Naive thymus-derived CD4-positive, alpha-beta T cell (primary cell): Measurements from ENCODE around the gene JUN. TPM values are rescaled to one million over a fixed set of nuclear protein-coding genes. Genes with fewer than 3 reads are reported as not detected.
A peak's percentile ranks its signal among the peaks of the same experiment; 100 is the strongest.

Source experiments
- ATAC-seq: fragments of 150-1000 bp; cut with Tn5 transposase; 2 replicates; pipeline ENCODE4 v1.10.0; 2021; ENCODE audit warnings: mild to moderate bottlenecking, moderate library complexity
- CTCF ChIA-PET: fragments of 350-600 bp; sonication (Branson Sonifier 250); formaldehyde crosslinking; loops from one replicate; lab custom pipeline; 2021; ENCODE audit warnings: antibody characterized with exemption; lab: Charles Lee
- POLR2A ChIA-PET: fragments of 350-600 bp; sonication (Branson Sonifier 250); formaldehyde crosslinking; loops from one replicate; lab custom pipeline; 2021; ENCODE audit warnings: antibody characterized with exemption, inconsistent platforms; lab: Charles Lee
- DNase-seq, 9 donors: peaks; one replicate each; pipeline versions ENCODE4 v3.0.0 to v3.0.0-alpha.2; 2020 to 2022; ENCODE audit warnings: mixed read lengths in 1 of 9
- H3K27ac ChIP-seq: one replicate; pipeline ENCODE4 v1.7.0; 2013; ENCODE audit warnings: mild to moderate bottlenecking, low read depth, low read length, moderate library complexity
- H3K27me3 ChIP-seq, 2 donors: one replicate each; pipeline ENCODE4 v1.7.0; 2013; ENCODE audit warnings: low read length in 2 of 2, mild to moderate bottlenecking in 2 of 2, moderate library complexity in 2 of 2; ENCODE audit not compliant: control insufficient read depth in 2 of 2, insufficient read depth in 2 of 2
- H3K36me3 ChIP-seq, 3 experiments: 1 replicate in 2 of 3; 2 replicates in 1 of 3; pipeline ENCODE4 v1.7.0; 2013; ENCODE audit warnings: low read length in 3 of 3, mild to moderate bottlenecking in 3 of 3, moderate library complexity in 1 of 3; ENCODE audit not compliant: insufficient read depth in 3 of 3, control insufficient read depth in 2 of 3
- H3K4me1 ChIP-seq, 2 donors: one replicate each; pipeline ENCODE4 v1.7.0; 2013; ENCODE audit warnings: low read length in 2 of 2, mild to moderate bottlenecking in 2 of 2, moderate library complexity in 1 of 2; ENCODE audit not compliant: control insufficient read depth in 2 of 2, insufficient read depth in 2 of 2
- H3K4me3 ChIP-seq: 2 replicates; pipeline ENCODE4 v1.7.0; 2013; ENCODE audit warnings: mild to moderate bottlenecking, low read length
- H3K9me3 ChIP-seq, 3 experiments: 1 replicate in 2 of 3; 2 replicates in 1 of 3; pipeline ENCODE4 v1.7.0; 2013; ENCODE audit warnings: low read length in 3 of 3; ENCODE audit not compliant: control insufficient read depth in 2 of 3
- H3K27ac Mint-ChIP-seq, 9 donors: one replicate each; pipeline ENCODE4 v1.8.0; 2020 to 2022; ENCODE audit warnings: mixed read lengths in 9 of 9, mild to moderate bottlenecking in 8 of 9, moderate library complexity in 5 of 9, inconsistent platforms in 2 of 9
- H3K27me3 Mint-ChIP-seq, 5 donors: one replicate each; pipeline ENCODE4 v1.8.0; 2021 to 2022; ENCODE audit warnings: mixed read lengths in 5 of 5, mild to moderate bottlenecking in 1 of 5
- H3K36me3 Mint-ChIP-seq, 5 donors: one replicate each; pipeline ENCODE4 v1.8.0; 2020 to 2022; ENCODE audit warnings: mixed read lengths in 5 of 5, mild to moderate bottlenecking in 3 of 5, inconsistent platforms in 1 of 5
- H3K4me1 Mint-ChIP-seq, 7 donors: one replicate each; pipeline ENCODE4 v1.8.0; 2020 to 2022; ENCODE audit warnings: mixed read lengths in 7 of 7, mild to moderate bottlenecking in 3 of 7, inconsistent platforms in 1 of 7
- H3K4me3 Mint-ChIP-seq, 10 donors: one replicate each; pipeline ENCODE4 v1.8.0; 2020 to 2022; ENCODE audit warnings: mild to moderate bottlenecking in 10 of 10, mixed read lengths in 10 of 10, moderate library complexity in 6 of 10, inconsistent platforms in 2 of 10
- H3K9me3 Mint-ChIP-seq, 11 donors: one replicate each; pipeline ENCODE4 v1.8.0; 2020 to 2022; ENCODE audit warnings: mixed read lengths in 11 of 11, mild to moderate bottlenecking in 4 of 11, inconsistent platforms in 1 of 11, moderate library complexity in 1 of 11
- intact Hi-C, 2 donors: fragments of 100-400 bp; cut with micrococcal nuclease; formaldehyde crosslinking; loops; one replicate each; pipeline ENCODE4 v1.15.1; 2023
- polyA plus RNA-seq, 2 donors: library from polyadenylated mRNA; unstranded; fragments of 300-500 nt; fragmentation: Illumina TruSeq; gene quantifications; one replicate each; pipeline ENCODE4 v1.2.3, GENCODE V29; 2021
- total RNA-seq, 6 experiments: library from RNA in 5 of 6; stranded (reverse) in 5 of 6; gene quantifications; 1 replicate in 5 of 6; 2 replicates in 1 of 6; pipeline ENCODE4 v1.2.3 and lab custom pipeline; 2021 to 2026

JUN gene
- total and polyA plus RNA-seq, 7 experiments from 2014 or later = 17.9 to 1,362 (median 30.1) TPM

DNA sequence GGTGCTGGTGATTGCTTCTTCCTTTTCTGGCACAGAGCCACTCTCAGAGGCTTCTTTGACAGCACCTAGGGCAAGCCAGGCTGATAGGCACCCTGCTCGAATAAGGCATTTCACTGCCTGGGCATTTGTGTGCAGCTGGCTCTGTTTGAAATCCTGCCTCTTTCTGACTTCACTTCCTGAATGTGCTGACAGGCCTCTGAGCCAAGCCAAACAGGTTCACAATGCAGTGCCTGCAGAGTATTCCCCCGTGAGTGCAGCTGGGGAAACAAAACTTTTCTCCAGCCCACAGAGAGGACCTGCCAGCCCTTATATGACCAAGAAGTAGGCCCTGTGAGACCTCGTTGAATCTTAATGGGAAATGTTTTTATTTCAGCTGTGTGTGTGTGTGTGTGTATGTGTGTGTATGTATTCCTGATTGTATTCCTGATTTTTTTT, 10.4 kb downstream of the JUN start:
- H3K27ac ChIP-seq = no peak overlapping the region
- ChIA-PET CTCF (interaction anchor here (1.0 to 1.8 kb wide), 2 partner anchors 8 to 926 kb away, joined by 4 to 10 read pairs; no protein-coding TSS in a partner anchor), POLR2A (interaction anchor here (0.6 to 2.1 kb wide), 5 partner anchors 9 to 580 kb away, joined by 3 to 10 read pairs (median 5); partner anchors contain the start of gene JUN)
- peaks cover 0 to 13% of the 10 kb centered on the region in 2 donors for H3K4me1 ChIP-seq
- DNase-seq = peak in 4 of 9 donors; percentile 23 to 29 (median 27)
- Mint-ChIP-seq H3K36me3 (peaks cover 0 to 2% (median 0%) of the 10 kb centered on the region in 5 donors), H3K4me1 (peaks cover 10 to 15% (median 13%) of the 10 kb centered on the region in 7 donors), H3K27ac (peak overlapping the region; percentile 42 to 92 (median 72)), H3K27me3 (peaks cover 0 to under 1% (median 0%) of the 10 kb centered on the region in 5 donors), H3K9me3 (no peaks in the 10 kb centered on the region), H3K4me3 (peak overlapping the region in 5 of 10 donors; percentile 4 to 58 (median 21))
- intact Hi-C loops = loop anchor here in 1 of 2 donors (1.0 kb wide), 1 partner anchor 11 kb away; the partner anchor contains the start of gene JUN
- no peak for ATAC-seq
- H3K27me3 ChIP-seq = no peaks in the 10 kb centered on the region
- no peak overlapping the region for H3K4me3 ChIP-seq
- no peaks in the 10 kb centered on the region for H3K36me3 ChIP-seq
- H3K9me3 ChIP-seq = no peaks in the 10 kb centered on the region

GRCh38 chr1:58769809-58770320, 14.0 kb downstream of the JUN start:
- H3K9me3 ChIP-seq = no peaks in the 10 kb centered on the region
- Mint-ChIP-seq H3K4me3 (no peak overlapping the region), H3K27ac (no peak overlapping the region), H3K9me3 (no peaks in the 10 kb centered on the region), H3K36me3 (peaks cover 0 to 2% (median 0%) of the 10 kb centered on the region in 5 donors), H3K27me3 (peaks cover 0 to 11% (median 0%) of the 10 kb centered on the region in 5 donors), H3K4me1 (peaks cover 10 to 15% (median 13%) of the 10 kb centered on the region in 7 donors)
- H3K4me3 ChIP-seq = no peak overlapping the region
- H3K4me1 ChIP-seq = peaks cover 0 to 13% of the 10 kb centered on the region in 2 donors
- no peak for DNase-seq
- intact Hi-C loops = loop anchor here (1.0 kb wide), 1 partner anchor 30 kb away; no protein-coding TSS in a partner anchor
- ChIA-PET POLR2A (interaction anchor here (0.6 kb wide), 1 partner anchor 94 kb away, joined by 4 read pairs; no protein-coding TSS in a partner anchor), CTCF (interaction anchor here (0.6 kb wide), 2 partner anchors 87 to 178 kb away, joined by 3 read pairs; no protein-coding TSS in a partner anchor)
- H3K36me3 ChIP-seq = no peaks in the 10 kb centered on the region
- H3K27me3 ChIP-seq = no peaks in the 10 kb centered on the region
- no peak for ATAC-seq
- H3K27ac ChIP-seq = no peak overlapping the region

DNA sequence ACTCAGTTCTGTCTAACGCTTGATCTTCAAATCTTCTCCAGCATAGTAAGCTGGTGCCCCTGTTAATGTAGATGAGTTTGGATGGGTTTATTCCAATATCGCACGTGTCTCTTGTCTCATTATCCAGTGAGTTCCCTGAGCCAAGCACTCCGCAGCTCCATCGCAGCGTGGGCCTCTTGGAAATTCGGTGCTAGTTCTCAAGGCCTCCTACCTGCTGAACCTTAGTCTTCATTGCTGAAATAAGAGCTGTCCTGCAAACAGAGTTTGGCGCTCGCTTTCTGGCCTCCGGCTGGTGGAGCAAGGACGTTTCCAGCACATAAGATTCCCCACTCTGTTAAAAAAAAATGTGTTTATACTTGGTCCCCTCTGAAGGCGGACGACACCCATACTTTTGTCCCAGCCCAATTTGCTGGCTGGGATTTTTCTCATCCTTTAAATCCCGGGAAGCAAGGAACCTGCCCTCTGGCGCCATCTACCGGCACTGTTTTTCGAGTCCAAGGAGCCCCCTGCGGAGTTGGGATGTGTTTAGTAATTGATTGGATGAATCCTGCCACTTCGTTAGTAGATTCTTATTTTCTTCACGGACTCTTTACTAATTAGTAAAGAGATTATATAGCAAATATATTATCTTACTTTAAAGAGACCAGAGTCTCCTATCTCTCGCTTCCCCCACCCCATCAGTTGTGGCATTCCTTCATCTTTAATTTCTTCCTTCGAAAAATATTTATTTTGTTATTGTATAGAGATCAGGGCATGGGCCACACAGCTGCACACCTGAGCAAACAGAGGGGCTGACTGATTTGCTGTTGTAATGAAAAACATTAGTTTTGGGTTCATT, 14.7 kb downstream of the JUN start:
- Histone ChIP-seq H3K36me3 (no peaks in the 10 kb centered on the region), H3K9me3 (no peaks in the 10 kb centered on the region), H3K4me3 (no peak overlapping the region), H3K4me1 (peaks cover 0 to 13% of the 10 kb centered on the region in 2 donors), H3K27ac (no peak overlapping the region), H3K27me3 (no peaks in the 10 kb centered on the region)
- intact Hi-C loops = loop anchor here (1.0 kb wide), 1 partner anchor 29 kb away; no protein-coding TSS in a partner anchor
- Mint-ChIP-seq H3K27me3 (peaks cover 0 to 11% (median 0%) of the 10 kb centered on the region in 5 donors), H3K9me3 (no peaks in the 10 kb centered on the region), H3K27ac (peak overlapping the region in 1 of 9 donors; percentile 23), H3K4me1 (peaks cover 10 to 15% (median 13%) of the 10 kb centered on the region in 7 donors), H3K4me3 (no peak overlapping the region), H3K36me3 (peaks cover 0 to 2% (median 0%) of the 10 kb centered on the region in 5 donors)
- ChIA-PET POLR2A (no interaction called here), CTCF (interaction anchor here (0.6 kb wide), 1 partner anchor 177 kb away, joined by 3 read pairs; no protein-coding TSS in a partner anchor)
- DNase-seq (peak in 3 of 9 donors; percentile 10 to 44 (median 10)), ATAC-seq (no peak)

DNA sequence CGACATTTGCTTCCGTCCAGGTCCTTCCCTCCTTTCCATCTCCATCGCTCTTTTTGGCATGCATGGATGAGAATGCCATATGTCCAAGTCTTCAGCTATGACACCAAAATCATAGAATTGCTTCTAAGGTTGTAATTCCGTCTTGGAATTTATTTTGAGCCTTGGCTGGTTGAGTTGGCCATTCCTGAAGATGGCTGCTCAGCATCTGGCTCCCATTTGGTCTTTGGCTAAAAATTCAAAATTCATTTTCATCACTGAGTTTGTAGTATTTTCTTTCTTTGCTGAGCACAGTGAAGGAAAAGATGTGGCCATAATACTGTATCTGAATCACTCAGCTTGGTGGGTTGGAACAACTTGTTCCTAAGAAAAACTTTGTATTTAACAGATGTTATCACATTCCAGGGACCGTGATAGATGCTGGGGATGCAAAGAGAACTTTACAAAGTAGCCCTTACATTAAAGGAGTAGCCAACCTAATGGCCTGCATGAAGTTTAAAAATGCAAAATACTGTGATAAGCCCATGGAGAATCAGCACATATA, 15.6 kb downstream of the JUN start:
- ChIA-PET POLR2A (no interaction called here), CTCF (no interaction called here)
- H3K36me3 ChIP-seq = no peaks in the 10 kb centered on the region
- H3K27ac ChIP-seq = no peak overlapping the region
- peaks cover 0 to 5% of the 10 kb centered on the region in 2 donors for H3K4me1 ChIP-seq
- Mint-ChIP-seq H3K27me3 (peaks cover 0 to 11% (median 0%) of the 10 kb centered on the region in 5 donors), H3K4me1 (peaks cover 3 to 6% (median 5%) of the 10 kb centered on the region in 7 donors), H3K4me3 (no peak overlapping the region), H3K9me3 (no peaks in the 10 kb centered on the region), H3K36me3 (peaks cover 0 to 2% (median 0%) of the 10 kb centered on the region in 5 donors), H3K27ac (peak overlapping the region in 1 of 9 donors; percentile 23)
- no peaks in the 10 kb centered on the region for H3K9me3 ChIP-seq
- intact Hi-C loops = no loop called here
- no peak overlapping the region for H3K4me3 ChIP-seq
- no peaks in the 10 kb centered on the region for H3K27me3 ChIP-seq
- DNase-seq (no peak), ATAC-seq (no peak)

GRCh38 chr1:58767143-58767542, 16.7 kb downstream of the JUN start:
- Mint-ChIP-seq H3K27me3 (peaks cover 0 to 11% (median 6%) of the 10 kb centered on the region in 5 donors), H3K4me3 (no peak overlapping the region), H3K36me3 (peaks cover 0 to 2% (median 0%) of the 10 kb centered on the region in 5 donors), H3K9me3 (peaks cover 0 to 1% (median 0%) of the 10 kb centered on the region in 11 donors), H3K4me1 (peaks cover 0 to 1% (median 0%) of the 10 kb centered on the region in 7 donors), H3K27ac (no peak overlapping the region)
- no peak for DNase-seq
- Histone ChIP-seq H3K36me3 (no peaks in the 10 kb centered on the region), H3K9me3 (no peaks in the 10 kb centered on the region), H3K27ac (no peak overlapping the region), H3K4me3 (no peak overlapping the region), H3K4me1 (no peaks in the 10 kb centered on the region), H3K27me3 (no peaks in the 10 kb centered on the region)
- no peak for ATAC-seq
- POLR2A ChIA-PET = interaction anchor here (2.1 kb wide), 1 partner anchor 17 kb away, joined by 5 read pairs; the partner anchor contains the start of gene JUN
- CTCF ChIA-PET = interaction anchor here (1.1 kb wide), 1 partner anchor 23 kb away, joined by 3 read pairs; no protein-coding TSS in a partner anchor
- intact Hi-C loops = no loop called here

DNA sequence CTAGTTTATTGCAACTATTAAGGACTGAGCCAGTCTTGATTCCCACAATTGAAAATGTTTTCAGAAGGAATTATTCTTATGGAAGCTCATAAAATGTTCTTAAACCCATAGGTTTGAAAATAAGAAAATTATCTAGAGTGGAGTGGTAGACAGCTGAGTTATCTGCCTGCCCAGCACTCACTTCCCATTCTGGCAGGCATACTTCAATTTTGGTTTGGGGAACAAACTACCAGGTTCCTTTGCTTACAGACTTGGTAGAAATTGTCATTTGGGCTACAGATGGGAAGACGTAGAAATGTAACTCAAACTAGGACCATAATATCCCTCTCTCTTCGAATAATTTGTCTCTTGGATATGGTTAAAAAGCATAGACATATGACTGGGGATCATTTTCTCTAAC, 18.4 kb downstream of the JUN start:
- Histone ChIP-seq H3K9me3 (no peaks in the 10 kb centered on the region), H3K27ac (no peak overlapping the region), H3K4me3 (no peak overlapping the region), H3K27me3 (no peaks in the 10 kb centered on the region), H3K36me3 (no peaks in the 10 kb centered on the region), H3K4me1 (no peaks in the 10 kb centered on the region)
- peaks cover 0 to 1% (median 0%) of the 10 kb centered on the region in 7 donors for H3K4me1 Mint-ChIP-seq
- CTCF ChIA-PET = no interaction called here
- H3K36me3 Mint-ChIP-seq = peaks cover 0 to 2% (median 0%) of the 10 kb centered on the region in 5 donors
- intact Hi-C loops = no loop called here
- POLR2A ChIA-PET = interaction anchor here (2.1 kb wide), 1 partner anchor 19 kb away, joined by 5 read pairs; the partner anchor contains the start of gene JUN
- peaks cover 0 to 1% (median 0%) of the 10 kb centered on the region in 11 donors for H3K9me3 Mint-ChIP-seq
- no peak for ATAC-seq
- peaks cover 0 to 11% (median 8%) of the 10 kb centered on the region in 5 donors for H3K27me3 Mint-ChIP-seq
- no peak overlapping the region for H3K27ac Mint-ChIP-seq
- H3K4me3 Mint-ChIP-seq = no peak overlapping the region
- DNase-seq = no peak
